Measurements from ENCODE around the gene GIPC2.
"Not testable (repeated sequence)": the region's sequence is repeated elsewhere in the genome, so short reads cannot be mapped to it uniquely, and the experiment has no call there.

The GIPC2 gene

DNA sequence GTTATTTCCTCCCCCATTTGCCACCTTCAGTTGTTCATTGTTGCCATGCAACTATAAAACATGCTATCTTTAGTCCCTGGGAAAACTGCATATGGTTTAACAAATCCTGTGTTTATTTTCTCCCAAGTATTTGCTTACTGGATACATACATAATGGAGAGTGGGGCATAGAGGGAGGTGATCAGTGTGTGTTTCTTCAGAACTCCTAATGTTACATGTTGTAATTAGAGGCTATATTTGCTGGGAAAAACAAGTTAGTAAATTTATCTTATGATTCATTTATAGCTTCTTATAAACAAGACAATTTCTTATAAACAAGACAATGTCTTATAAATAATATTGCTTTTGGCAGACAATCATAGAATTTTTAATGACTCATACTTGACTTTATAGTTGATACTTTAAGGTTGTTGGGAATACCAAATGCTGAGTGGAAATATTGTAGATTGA is 7.3 kb upstream of the GIPC2 start:
- no peak for DNase-seq

DNA sequence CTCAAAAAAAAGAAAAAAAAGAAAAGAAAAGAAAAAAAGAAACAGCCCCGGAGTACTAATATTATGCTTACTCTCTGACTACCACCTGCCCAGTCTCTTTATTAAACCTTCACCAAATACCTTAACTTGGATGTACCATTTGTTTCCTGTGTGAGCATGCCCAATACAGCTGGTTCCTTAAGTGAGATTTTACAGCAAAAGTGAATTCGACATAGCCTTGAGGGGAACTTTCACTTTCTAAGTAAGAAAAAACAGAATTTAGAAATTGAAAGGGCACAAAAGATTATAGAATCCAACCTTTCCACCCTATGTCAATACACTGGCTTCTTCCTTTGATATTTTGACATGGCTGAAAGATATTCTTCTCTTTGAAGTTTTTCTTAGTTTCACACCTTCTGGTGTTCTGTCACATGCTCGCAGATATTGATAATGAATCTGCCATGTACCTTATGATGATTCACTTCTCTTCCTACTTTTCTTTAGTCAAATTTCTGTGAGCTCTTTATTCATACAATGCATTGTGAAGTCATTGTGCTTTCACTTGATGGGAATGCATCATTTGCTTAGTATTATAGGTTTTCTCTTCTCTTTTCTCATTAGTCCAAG is 5.2 kb upstream of the GIPC2 start:
- no peak for DNase-seq

DNA sequence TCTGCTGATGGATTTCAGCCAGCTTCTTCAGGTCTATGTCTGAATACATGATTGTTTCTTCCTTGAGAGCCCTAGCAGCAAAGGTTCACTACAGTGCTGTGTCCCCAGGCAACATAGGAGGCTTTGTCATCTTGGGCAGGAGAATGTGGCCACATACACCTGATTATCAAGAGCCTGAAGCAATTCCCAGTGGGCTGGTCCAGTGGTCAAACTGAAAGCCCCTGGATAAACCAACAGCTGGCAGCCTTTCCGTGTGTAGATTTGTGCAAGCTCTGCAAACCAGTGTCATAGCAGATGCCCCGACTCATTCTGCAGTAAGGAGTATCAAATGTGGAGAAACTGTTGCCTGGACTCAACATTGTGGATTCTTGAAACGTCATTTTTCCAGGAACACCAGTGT is 2.3 kb upstream of the GIPC2 start:
- no peak for DNase-seq

DNA sequence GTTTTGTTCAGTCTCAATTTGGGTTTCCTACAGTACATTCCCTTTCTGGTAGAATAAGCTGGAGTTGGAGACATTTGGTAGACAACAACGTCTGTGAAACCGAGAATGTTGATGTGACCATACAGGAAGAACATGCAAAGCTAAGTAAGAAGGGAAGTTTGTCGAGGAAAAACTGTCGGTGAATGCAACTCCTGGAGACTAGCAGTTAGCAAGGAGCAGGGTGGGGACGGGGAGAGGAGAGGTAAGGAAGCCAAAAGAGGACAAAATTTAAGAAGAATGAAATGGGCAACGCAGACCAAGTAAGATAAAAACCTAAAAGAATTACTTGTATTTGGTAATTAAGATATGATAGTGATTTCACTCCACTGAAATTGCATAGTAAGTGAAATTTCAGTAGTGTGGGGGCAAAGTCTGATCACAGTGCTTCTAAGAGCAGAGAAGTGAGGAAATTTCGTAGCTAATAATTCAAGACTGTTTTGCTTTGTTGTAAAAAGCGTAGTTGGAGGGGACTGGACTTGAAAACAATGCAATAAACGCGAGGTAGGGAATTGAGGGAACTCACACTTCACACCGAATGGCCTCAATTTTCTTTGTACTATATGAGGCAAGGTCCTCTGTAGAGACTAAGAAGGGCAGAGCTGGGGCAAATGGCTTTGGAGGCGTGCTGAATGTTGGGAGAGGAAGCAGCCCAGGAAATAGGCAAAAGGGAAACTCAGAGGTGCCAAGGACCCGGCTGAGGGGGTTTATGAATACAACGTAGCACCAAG is 787 bp upstream of the GIPC2 start:
- DNase-seq, result no peak

DNA sequence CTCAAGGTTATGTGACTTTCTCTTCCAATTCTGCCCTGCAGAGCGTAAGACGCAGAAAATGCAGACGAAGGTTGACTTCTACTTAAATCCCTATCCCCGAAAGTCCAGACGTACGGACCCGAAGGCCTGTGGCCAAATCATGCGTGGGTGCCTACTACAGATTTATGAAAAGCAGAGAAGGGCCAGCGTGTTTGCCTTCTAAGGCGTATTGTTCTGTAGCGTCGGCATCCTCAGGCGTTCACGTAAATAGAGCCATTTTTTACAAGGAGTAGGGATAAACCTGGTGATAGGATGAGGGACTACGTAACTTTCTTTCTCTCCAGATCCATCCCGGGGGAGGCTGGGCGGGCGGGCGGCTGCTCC is 222 bp upstream of the GIPC2 start:
- DNase-seq, result no peak

DNA sequence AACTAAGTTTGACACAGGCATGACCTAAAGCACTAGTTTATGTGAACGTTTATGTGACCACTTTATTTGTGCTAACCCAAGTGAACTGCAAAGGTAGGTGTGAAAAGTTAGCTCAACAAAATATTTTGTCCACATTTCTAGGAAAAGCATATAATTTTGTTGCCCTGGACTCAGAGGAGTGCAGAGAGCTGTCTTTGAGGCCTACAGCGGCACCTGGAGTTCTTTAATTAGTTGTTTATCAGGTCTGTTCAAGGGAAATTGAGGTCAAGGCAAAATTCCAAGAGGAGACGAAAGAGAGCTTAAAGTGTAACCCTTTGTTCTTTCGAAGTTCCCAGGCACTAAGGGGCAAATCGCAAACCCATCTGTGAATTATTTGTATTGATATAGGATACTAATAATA is 1.3 kb downstream of the GIPC2 start:
- DNase-seq, result no peak

DNA sequence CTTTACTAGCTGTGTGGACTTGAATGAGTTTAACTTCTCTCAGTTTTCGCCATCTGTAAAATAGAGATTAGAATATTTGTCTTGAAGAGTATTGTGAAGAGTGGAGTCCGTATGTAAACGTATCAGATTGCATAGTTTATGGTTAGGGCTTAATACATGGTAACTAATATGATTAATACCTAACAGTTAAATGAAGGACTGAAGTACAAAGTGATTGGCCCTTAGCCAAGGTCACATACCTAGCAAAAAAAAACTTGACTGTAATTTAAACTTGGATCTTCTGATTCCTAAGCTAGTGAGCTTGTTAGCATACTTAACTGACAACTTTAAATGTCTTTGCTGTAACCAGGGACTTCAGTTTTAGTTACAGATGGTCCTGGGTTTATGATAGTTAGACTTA is 1.9 kb downstream of the GIPC2 start:
- no peak for DNase-seq

DNA sequence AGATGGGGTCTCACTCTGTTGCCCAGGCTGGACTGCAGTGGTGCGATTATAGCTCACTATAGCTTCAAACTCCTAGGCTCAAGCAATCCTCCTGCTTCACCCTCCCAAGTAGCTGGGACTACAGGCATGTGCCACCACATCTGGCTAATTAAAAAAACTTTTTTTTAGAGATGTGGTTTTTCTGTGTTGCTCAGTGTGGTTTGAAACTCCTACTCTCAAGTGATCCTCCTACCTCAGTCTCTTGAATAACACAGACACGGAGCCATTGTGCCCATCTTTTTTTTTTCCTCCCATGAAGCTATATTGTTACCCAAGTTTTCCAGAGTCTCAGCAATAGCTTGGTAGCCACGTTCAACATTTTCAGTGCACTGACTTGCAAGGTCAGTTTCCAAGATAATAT is 2.7 kb downstream of the GIPC2 start:
- DNase-seq, result no peak

DNA sequence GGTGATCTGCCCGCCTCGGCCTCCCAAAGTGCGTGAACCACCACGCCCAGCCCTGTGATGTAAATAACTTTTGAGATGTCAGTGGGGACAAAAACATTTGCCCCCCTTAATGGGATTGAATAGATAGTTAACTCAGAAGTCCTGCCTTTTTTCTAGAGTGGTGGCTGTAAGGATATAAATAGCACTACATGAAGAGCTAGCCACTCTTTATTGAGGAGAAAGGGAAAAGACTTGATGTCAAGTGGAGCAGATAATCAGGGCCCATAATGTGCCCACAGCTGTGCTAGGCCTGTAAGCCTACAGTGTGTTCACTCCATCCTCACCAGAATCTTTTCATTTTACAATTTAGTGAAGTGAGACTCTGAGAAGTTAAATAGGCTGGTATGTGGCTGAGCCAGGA is 3.6 kb downstream of the GIPC2 start:
- no peak for DNase-seq

DNA sequence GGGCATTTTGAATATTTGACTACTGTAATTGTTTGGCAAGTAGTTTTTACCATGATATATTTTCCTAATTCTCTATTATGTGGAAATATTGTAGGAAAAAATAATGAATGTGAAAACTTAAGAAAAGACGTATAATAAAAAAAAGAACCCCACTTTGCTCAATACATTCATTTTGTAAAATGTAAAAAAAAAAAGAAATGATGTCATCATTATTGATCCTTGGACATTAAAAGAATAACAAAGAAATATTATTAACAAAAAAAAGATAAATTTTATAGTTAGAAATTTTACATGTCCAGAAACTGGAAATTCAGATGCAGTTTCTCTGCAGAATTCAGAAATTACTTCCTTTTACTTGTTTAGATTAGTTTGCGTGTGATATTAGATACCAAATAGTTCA is 5.2 kb downstream of the GIPC2 start:
- no peak for DNase-seq

DNA sequence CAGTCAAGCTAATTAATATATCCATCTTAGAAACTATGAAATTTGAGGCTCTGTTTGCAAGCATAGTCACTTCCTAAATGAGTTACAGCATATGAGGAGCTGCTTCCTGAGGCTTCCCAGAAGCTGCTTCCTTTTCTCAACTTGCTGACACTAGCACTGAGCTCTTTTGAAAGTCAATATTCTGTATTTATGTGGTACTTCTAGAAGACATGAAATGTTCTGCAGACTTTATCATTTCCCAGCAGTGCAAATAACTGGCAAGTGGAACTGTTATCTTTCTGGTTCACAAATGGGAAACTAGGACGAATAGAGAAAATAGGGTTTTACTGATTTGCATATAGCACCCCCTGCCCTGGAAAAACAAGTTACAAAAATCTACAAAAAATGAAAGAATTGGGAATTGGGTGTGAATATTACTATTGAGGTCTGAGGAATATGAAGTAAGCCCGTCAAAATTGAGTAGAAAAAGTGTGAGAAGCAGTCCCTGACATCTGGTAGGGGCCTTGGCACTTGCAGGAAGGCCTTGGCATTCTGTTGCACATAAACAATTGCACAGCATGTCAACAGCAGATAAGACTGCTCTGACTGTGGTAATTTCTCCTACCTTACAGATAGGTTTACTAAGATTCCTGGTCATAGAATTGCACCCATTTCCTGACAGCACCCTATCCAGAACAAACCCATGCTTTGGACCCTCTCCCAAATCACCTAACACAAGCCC is 7.1 kb downstream of the GIPC2 start:
- DNase-seq, result no peak

DNA sequence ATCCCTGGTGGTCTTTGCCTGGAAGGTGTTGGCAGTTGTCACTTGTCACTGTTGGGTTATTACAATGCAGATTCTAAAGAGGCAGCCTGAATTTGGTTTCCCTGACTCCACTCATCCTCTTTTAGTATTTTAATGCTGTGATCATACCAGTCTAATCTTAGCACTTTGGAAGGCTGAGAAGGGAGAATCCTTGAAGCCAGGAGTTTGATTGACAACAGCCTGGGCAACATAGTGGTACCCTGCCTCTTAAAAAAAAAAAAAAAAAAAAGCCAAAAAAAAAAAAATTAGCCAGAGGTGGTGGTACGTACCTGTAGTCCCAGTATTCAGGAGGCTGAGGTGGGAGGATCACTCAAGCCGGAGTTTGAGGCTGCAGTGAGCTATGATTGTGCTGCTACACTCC is 7.7 kb downstream of the GIPC2 start:
- DNase-seq, result no peak

DNA sequence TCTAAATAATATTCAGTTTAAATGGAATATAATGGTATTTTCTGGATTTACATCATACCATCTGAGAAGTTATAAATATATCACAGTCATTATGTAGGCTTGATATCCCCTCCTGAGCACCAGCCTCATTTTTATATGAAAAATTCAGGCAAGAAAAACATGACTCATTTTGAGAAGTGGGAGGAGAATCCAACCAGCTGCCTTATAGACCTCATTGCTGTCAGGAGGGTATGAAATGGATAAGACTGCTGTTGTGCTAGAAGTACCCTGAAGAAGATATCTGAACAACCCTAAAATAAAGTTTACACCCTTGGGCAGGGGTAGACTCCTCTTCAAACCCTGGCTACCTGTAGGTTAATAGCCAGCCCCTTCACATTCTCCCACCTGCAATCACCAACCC is 8.8 kb downstream of the GIPC2 start:
- DNase-seq, result no peak

DNA sequence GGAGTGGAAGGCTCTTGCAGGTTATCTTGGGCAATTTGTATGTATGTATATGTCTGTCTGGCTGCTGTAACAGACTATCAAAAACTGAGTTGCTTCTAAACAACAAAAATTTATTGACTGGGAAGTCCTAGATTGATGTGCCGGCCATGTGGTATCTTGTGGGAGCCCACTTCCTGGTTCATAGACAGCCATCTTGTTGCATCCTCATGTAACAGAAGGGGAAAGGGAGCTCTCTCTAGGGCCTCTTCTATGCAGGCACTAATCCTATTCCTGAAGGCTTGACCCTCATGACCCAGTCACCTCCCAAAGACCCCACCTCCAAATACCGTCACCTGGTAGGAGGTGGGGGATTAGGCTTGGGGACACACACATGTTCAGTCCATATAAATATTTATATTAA is 9.2 kb downstream of the GIPC2 start:
- DNase-seq, result no peak

DNA sequence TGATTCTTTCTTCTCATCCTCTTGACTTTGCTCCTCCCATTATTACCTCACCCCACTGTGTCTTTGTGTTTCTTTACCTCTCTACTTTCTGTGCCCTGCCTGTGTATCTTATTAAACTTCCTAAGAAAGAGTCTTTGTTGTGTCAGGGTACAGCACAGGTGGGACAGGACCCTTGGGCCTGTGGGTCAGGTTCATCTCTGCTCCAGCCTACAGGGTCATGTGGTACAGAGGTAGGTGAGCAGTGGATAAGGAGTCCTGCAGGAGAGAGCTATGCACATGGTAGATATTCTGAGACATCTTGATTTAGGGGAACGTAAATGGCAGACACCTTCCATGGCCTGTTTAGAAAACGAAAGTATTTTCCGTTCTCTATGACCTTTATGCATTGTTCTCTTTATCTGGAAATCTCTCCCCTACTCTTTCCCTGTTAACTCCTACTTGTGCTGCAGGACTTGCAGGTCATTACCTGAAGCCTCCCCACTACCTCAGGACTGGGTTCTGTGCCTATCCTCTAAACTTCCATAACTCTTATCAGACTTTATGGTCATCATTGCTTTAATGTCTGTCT is 9.9 kb downstream of the GIPC2 start:
- DNase-seq, result no peak

DNA sequence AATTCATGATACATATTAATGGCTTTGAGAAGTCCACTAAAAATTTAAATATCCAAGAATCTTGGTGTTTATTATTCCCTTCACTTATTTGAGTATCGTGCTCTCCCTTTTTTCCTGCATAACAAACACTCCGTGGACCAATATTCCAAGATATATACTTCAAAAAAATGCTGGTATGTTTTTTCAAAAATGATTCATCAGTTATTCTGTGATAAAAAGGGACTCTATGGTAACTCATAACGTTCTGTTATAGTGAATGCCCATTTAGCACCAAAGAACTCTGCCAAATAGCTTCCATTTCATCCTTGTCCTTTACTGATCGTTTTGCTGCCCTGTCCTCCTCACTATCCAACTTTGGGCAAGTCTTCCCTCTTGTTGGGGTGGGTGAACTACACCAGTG is 12.9 kb downstream of the GIPC2 start:
- DNase-seq, result no peak

DNA sequence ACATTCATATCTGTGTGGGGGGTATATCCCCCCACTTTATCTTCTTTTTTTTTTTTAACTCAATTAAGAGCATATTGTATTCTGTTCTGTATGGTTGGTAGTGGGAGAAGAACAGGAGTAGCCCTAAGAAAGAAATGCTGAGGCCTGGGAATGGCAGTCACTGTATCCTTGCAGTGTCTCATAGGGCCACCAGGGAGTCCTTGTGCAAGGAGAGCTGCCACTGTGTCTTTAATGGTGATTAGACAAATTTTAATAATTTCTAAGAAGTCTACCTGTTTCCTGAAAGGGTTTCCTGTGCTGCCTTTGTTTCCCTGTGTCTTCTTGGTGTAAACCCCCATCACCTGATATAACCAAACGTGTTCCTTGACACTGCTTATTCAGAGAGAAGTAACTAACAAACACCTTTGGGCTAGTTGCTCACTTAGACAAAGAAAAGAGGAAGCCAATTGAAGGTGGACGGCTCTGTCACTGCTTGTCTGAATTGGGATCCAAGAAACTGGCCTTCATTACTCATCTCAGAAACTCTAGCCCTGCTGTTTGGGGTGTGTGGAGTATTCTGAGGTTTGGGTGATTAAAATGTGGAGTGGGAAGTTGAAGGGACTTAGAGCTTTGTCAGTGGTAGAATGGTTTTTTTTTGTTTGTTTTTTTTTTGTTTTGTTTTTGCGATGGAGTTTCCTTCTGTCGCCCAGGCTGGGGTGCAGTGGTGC is 15.2 kb downstream of the GIPC2 start:
- no peak for DNase-seq

DNA sequence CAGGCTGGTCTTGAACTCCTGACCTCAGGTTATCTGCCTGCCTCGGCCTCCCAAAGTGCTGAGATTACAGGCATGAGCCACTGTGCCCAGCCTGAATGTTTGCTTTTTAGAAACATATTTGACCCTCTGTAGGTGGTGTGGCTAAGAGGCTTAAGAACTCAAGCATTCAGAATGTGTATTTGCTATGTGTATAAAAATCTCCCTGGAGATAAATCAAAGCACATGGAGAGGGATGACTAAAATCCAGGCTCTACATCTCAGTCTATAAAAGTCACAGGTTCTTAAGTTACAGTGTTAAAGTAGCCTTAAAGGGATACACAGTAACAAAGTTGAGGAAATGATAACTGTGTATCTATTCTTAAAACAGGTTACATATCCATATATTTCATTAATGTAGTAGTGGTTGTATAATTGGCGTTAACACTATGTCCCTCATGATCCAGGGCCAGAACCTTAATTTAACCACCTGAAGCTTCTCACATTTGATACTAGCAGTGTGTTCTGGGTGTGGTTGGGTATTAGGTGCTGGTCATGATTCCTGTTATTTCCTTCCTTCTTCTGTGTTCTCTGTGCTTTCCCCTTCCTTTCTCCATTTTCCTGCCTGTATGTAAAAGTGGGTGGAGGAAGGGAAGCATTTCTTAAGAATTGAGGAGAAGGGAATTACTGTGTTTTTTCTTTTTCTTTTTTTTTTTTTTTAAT is 16.2 kb downstream of the GIPC2 start:
- DNase-seq, result no peak

DNA sequence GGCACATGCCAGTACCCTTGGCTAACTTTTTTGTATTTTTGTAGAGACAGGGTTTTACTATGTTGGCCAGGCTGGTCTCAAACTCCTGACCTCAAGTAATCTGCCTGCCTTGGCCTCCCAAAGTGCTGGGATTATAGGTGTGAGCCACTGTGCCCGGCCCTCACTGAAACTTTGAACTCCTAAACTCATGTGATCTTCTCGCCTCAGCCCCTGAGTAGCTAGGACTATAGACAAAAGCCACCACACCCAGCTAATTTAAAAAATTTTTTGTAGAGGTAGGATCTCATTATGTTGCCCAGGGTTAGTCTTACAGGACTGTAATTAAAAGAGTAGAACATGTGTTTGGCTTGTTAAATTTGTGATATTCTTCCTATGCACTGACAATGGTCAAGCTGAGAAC is 19.1 kb downstream of the GIPC2 start:
- DNase-seq, result not testable (repeated sequence)

DNA sequence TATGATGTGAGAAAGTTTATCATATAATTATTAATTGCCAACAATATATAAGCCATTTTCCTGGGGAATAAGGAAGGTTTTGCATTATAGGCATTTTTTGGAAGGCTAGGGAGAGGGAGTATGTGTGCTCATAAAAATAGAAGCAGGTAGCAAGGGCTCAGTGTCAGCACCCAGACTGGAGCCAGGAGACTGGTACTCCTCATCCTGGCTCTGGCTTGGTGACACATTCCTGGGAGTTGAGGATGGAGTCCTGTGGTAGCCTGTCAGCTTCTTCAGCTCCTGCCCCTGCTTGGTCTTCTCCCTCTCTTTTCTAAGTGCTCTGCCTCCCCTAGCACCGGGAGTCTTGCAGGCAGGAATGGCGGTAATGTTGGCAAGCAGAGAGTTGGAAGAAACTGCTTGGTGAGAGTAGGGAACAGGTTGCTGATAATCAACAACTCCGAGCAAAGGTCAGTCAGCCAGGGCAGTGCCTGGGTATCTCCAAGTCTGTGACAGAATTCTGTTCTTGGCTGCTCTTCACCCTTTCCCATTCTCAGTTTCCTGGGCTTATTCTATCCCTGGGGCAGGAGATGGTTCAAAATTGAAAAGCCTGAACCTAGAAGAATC is 23.0 kb downstream of the GIPC2 start:
- no peak for DNase-seq

DNA sequence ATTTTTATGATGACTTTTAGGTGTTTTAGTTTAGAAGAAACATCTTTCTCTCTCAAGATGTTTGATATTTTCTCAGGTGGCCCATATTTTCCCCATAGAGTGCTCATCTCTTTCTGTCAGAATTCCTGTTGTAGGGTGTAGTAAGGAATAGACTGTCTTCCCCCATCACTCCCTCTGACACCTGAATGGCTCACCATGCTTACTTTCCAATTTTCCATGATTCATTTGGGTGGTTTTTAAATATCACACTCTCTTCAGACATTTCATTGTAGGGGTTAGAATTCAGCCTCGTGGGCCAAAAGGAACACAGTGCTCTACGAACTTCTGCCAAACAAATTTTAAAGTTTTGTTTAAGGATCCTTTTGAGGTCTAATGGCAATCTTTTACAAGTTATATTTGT is 24.0 kb downstream of the GIPC2 start:
- no peak for DNase-seq

DNA sequence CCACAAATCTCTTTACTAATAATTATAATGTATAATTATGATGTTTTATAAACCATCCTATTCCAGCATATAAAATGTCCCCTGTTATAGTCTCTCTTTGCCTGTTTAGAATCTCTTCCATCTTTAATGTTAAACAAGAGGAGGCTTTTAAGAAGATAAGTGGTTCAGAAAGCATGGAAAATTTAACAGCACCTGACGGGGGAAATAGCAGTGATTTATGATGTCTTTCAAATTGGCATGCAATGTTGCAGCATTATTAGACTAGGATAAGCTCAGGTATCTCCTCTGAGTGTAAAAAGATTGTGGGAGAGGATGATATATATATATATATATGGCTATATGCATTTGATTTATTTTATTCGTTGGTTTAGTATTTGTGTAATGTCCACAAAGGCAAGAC is 24.4 kb downstream of the GIPC2 start:
- no peak for DNase-seq

Data from activated CD4-positive, alpha-beta T cell treated with anti-CD3 and anti-CD28 coated beads for 48 hours (primary cell).